Mesodermal cell (in vitro differentiated cells): ENCODE data around the gene SHISA9.

Source experiments
- H3K27ac ChIP-seq: 2 replicates; pipeline ENCODE4 v1.7.0; 2013; ENCODE audit warnings: mild to moderate bottlenecking, low read depth, low read length, moderate library complexity; ENCODE audit not compliant: severe bottlenecking
- H3K36me3 ChIP-seq: 2 replicates; pipeline ENCODE4 v1.7.1; 2013; ENCODE audit warnings: mild to moderate bottlenecking, low read length, moderate library complexity; ENCODE audit not compliant: control insufficient read depth, insufficient read depth
- H3K4me1 ChIP-seq: one replicate; pipeline ENCODE4 v1.7.1; 2013; ENCODE audit warnings: mild to moderate bottlenecking, low read length; ENCODE audit not compliant: insufficient read depth, control insufficient read depth, poor library complexity, severe bottlenecking
- H3K4me3 ChIP-seq: 2 replicates; pipeline ENCODE4 v1.7.0; 2013; ENCODE audit warnings: low read length, control low read depth, mild to moderate bottlenecking; ENCODE audit not compliant: insufficient read depth, poor library complexity, severe bottlenecking; ENCODE audit errors: extremely low read depth
- H3K9me3 ChIP-seq: 2 replicates; pipeline ENCODE4 v1.7.1; 2013; ENCODE audit warnings: mild to moderate bottlenecking, low read length, moderate library complexity; ENCODE audit not compliant: control insufficient read depth
- WGBS, 2 experiments: methylation state at CpG; one replicate each; pipeline ENCODE4 v1.1.5; 2013; ENCODE audit warnings: missing lambda C conversion rate in 2 of 2; ENCODE audit not compliant: insufficient coverage in 2 of 2; 5-methylcytosine and 5-hydroxymethylcytosine counted together

SHISA9 gene

DNA sequence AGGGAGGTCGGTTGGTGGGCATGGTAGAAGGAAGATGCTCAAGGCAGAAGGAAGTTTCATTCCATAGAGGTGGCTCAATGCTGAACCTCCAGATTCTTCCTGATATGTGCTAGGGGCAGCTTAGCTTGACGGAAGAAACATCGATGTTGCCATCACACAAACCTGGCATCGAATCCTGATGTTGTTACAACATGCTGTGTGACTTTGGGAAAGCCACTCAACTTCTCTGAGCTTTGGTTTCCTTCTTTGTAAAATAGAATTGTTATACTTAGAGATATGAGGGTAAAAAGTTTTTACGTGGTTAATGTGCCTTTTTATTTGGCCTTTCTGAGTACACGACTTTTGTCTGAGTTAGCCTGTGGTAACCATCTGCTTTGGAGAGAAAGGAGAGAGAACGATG, 287.9 kb downstream of the SHISA9 start:
- no peaks in the 10 kb centered on the region for H3K4me1 ChIP-seq
- 85 to 93% methylated on average over 4 to 7 of the region's 7 CpGs for WGBS, 2 experiments
- no peaks in the 10 kb centered on the region for H3K36me3 ChIP-seq
- H3K27ac ChIP-seq, result no peak overlapping the region
- H3K9me3 ChIP-seq, result no peaks in the 10 kb centered on the region
- H3K4me3 ChIP-seq, result no peak overlapping the region

- H3K9me3 ChIP-seq, result no peaks in the 10 kb centered on the region
- H3K27ac ChIP-seq, result no peak overlapping the region
- WGBS, 2 experiments, result no CpG with 5 or more reads among the region's 1 CpG
- H3K36me3 ChIP-seq, result no peaks in the 10 kb centered on the region
- H3K4me3 ChIP-seq, result no peak overlapping the region
- no peaks in the 10 kb centered on the region for H3K4me1 ChIP-seq
Observed at GRCh38 chr16:13193721-13194120, 292.3 kb downstream of the SHISA9 start.

DNA sequence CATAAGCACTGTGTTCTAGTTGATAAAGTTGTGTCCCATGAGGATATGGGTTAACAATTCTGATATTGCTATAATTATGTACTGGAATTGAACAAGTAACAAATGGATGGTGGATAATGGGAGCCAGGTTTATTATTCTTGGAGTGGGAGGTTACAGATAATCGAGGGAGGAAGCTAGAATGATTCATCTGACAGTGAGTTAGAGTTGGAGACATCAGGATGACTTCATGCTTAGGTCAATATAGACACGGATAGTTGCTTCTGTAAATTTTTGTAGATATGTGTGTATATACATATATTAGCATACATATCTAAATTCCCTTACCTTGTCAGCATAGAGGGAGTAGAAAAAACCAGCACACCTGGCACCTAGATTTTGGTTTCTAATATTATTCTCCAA, 293.4 kb downstream of the SHISA9 start:
- no peaks in the 10 kb centered on the region for H3K4me1 ChIP-seq
- no peak overlapping the region for H3K4me3 ChIP-seq
- no peaks in the 10 kb centered on the region for H3K9me3 ChIP-seq
- no peak overlapping the region for H3K27ac ChIP-seq
- WGBS, 2 experiments, result 67 to 70% methylated on average over 1 of the region's 2 CpGs
- H3K36me3 ChIP-seq, result no peaks in the 10 kb centered on the region

DNA sequence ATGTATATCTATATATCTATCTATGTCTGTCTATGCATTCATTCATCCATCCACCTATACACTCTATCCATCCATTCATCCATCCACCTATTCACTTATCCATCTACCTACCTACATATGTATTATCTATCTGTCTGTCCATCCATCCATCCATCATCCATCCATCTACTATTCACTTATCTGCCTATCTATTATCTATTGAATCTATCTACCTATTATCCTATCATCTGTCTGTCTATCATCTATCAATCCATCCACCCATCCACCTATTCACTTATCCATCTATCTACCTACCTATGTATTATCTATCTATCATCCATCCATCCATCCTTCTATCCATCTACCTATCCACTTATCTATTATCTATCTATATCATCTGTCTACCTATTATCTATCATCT, 302.3 kb downstream of the SHISA9 start:
- H3K4me3 ChIP-seq, result no peak overlapping the region
- H3K27ac ChIP-seq, result no peak overlapping the region
- no peaks in the 10 kb centered on the region for H3K36me3 ChIP-seq
- H3K4me1 ChIP-seq, result no peaks in the 10 kb centered on the region
- H3K9me3 ChIP-seq, result no peaks in the 10 kb centered on the region

- Histone ChIP-seq H3K27ac (no peak overlapping the region), H3K36me3 (no peaks in the 10 kb centered on the region), H3K4me1 (no peaks in the 10 kb centered on the region)
Observed at GRCh38 chr16:13205352-13205751, 304.0 kb downstream of the SHISA9 start.

DNA sequence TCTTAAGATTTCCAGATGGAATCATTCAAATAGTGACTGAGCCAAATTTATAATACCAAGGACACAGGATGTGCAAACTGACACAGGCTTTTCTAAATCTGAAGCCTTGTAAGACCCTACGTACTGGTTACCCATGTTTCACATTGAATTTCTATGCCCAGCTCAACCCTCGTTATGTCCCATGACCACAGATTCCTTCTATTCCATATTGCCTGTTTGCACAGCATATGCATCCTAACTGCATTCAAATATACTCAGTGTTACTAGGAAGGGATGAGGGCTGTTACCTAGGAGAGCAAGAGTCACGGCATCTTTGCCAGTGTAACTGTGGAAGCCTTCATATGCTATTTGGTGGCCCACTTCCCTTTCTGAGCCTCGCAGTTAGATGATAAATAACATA, 305.2 kb downstream of the SHISA9 start:
- Histone ChIP-seq H3K4me1 (no peaks in the 10 kb centered on the region), H3K4me3 (no peak overlapping the region), H3K9me3 (no peaks in the 10 kb centered on the region), H3K36me3 (no peaks in the 10 kb centered on the region), H3K27ac (no peak overlapping the region)
- WGBS, 2 experiments, result 96 to 100% methylated on average over 2 of the region's 4 CpGs

More at GRCh38 chr16:13205352-13205751, 304.0 kb downstream of the SHISA9 start:
- no peaks in the 10 kb centered on the region for H3K9me3 ChIP-seq
- H3K4me3 ChIP-seq, result no peak overlapping the region

DNA sequence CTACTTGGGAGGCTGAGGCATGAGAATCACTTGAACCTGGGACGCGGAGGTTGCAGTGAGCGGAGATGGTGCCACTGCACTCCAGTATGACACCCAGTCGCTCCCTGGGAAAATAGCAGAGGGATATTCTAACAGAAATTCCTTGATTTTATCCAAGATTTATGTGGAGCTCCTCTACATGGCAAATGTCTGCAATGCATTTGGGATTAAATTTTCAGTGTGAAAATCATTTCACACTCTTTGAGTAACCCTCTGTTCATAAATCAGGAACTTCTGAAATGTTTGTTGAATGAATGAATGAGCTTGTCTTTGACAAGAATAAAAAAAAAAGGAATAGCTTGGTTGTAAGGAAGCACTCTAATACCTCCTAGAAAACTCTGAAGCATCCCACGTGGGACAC, 305.8 kb downstream of the SHISA9 start:
- no peaks in the 10 kb centered on the region for H3K36me3 ChIP-seq
- H3K4me3 ChIP-seq, result no peak overlapping the region
- no peaks in the 10 kb centered on the region for H3K4me1 ChIP-seq
- 71 to 94% methylated on average over 3 to 4 of the region's 5 CpGs for WGBS, 2 experiments
- H3K9me3 ChIP-seq, result no peaks in the 10 kb centered on the region
- H3K27ac ChIP-seq, result no peak overlapping the region

- H3K27ac ChIP-seq, result no peak overlapping the region
- H3K9me3 ChIP-seq, result peaks cover 5% of the 10 kb centered on the region
- no peaks in the 10 kb centered on the region for H3K4me1 ChIP-seq
- 86 to 100% methylated on average over 1 of the region's 1 CpG for WGBS, 2 experiments
- no peak overlapping the region for H3K4me3 ChIP-seq
- no peaks in the 10 kb centered on the region for H3K36me3 ChIP-seq
Observed at GRCh38 chr16:13223666-13224065, 322.3 kb downstream of the SHISA9 start.

DNA sequence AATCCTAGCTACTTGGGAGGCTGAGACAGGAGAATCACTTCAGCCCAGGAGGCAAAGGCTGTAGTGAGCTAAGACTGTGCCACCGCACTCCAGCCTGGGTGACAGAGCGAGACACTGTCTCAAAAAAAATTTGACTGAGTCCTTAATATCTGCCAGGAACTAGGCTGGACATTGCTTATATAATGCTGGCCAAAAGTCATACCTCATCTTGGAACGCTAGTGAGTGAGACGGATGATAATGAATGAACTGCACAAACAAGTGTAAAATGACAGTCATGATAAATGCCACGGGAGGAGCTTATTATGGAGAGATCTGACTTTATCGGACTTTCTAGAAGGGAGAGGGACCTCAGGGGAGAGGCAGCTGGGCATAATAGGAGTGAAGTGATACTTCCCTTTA, 327.6 kb downstream of the SHISA9 start:
- Histone ChIP-seq H3K36me3 (no peaks in the 10 kb centered on the region), H3K4me3 (no peak overlapping the region), H3K9me3 (peaks cover 5% of the 10 kb centered on the region), H3K4me1 (peaks cover 12% of the 10 kb centered on the region), H3K27ac (no peak overlapping the region)
- 95 to 96% methylated on average over 5 of the region's 6 CpGs for WGBS, 2 experiments

- peaks cover 12% of the 10 kb centered on the region for H3K4me1 ChIP-seq
- WGBS, 2 experiments, result 79 to 86% methylated on average over 1 to 3 of the region's 4 CpGs
- no peak overlapping the region for H3K27ac ChIP-seq
- H3K9me3 ChIP-seq, result peaks cover 4% of the 10 kb centered on the region
- no peak overlapping the region for H3K4me3 ChIP-seq
- no peaks in the 10 kb centered on the region for H3K36me3 ChIP-seq
Observed at GRCh38 chr16:13231365-13231764, 330.0 kb downstream of the SHISA9 start.

DNA sequence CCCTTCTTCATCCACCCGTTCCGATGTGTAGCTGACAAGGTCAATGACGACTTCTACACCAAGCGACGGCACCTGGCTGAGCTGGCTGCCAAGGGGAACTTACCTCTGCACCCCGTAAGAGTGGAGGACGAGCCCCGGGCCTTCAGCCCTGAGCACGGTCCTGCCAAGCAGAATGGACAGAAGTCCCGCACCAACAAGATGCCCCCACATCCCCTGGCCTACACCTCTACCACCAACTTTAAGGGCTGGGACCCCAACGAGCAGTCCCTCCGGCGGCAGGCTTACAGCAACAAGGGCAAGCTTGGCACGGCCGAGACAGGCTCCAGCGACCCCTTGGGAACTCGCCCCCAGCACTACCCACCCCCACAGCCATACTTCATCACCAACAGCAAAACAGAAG, 333.6 kb downstream of the SHISA9 start:
- no peak overlapping the region for H3K4me3 ChIP-seq
- no peaks in the 10 kb centered on the region for H3K36me3 ChIP-seq
- WGBS, 2 experiments, result 92 to 95% methylated on average over 6 to 10 of the region's 17 CpGs

GRCh38 chr16:13236308-13236707, 334.9 kb downstream of the SHISA9 start:
- no peaks in the 10 kb centered on the region for H3K36me3 ChIP-seq
- no peaks in the 10 kb centered on the region for H3K9me3 ChIP-seq
- H3K4me3 ChIP-seq, result no peak overlapping the region
- H3K4me1 ChIP-seq, result peaks cover 7% of the 10 kb centered on the region
- 87% methylated on average over 3 of the region's 6 CpGs; no CpG with 5 or more reads in 1 of the 2 experiments for WGBS, 2 experiments
- no peak overlapping the region for H3K27ac ChIP-seq

More for the DNA sequence above, 333.6 kb downstream of the SHISA9 start:
- Histone ChIP-seq H3K4me1 (peaks cover 12% of the 10 kb centered on the region), H3K27ac (no peak overlapping the region), H3K9me3 (no peaks in the 10 kb centered on the region)
